Measurements from ENCODE around the gene ILDR1. TPM values are rescaled to one million over a fixed set of nuclear protein-coding genes. Genes with fewer than 3 reads are reported as not detected.
A peak's percentile ranks its signal among the peaks of the same experiment; 100 is the strongest.

Gene ILDR1
- total RNA-seq, 1 donor from 2014 or later, result 0.07 TPM

DNA sequence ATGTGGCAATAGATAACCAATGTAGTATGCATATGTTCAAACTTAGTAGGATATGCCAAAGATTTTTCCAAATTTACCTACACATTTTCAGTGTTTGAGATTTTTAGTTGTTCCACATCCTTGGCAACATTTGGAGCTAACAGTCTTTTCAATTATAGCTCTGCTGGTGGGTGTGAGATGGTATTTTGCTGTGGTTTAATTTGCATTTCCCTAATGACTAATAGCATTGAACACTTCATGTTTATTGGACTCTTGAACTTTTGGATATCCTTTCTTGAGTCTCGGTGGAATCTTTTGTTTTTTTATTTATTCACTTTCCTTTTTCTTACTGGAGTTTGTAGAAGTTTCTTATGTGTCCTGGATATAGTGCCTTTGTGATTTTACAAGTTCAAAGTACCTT is 11.0 kb upstream of the ILDR1 start:
- Histone ChIP-seq H3K9me3 (ENCODE audit: low read depth) (no peaks in the 10 kb centered on the region), H3K4me3 (no peak overlapping the region), H3F3A (ENCODE audit: low read depth) (no peaks in the 10 kb centered on the region), H3K79me2 (ENCODE audit: low read depth) (no peaks in the 10 kb centered on the region), H2AFZ (replicated peaks) (no peak overlapping the region), H3K27ac (no peak overlapping the region), H3K9ac (no peak overlapping the region), H3K27me3 (no peaks in the 10 kb centered on the region), H3K36me3 (no peaks in the 10 kb centered on the region), H3K4me1 (peaks cover 3% of the 10 kb centered on the region), H4K20me1 (ENCODE audit: low read depth) (no peaks in the 10 kb centered on the region), H3K4me2 (no peak overlapping the region)
- no peak overlapping the region for H3K4me3 Mint-ChIP-seq
- peaks cover 26% of the 10 kb centered on the region for H3K9me3 Mint-ChIP-seq
- DNase-seq (ENCODE audit: low spot score), result no peak
- H3K27me3 Mint-ChIP-seq (ENCODE audit: insufficient read depth, low read depth), result no peaks in the 10 kb centered on the region
- no peak for TF ChIP-seq EZH2 (IDR thresholded peaks at IDR 0.05)
- TF ChIP-seq, protein P1, sequence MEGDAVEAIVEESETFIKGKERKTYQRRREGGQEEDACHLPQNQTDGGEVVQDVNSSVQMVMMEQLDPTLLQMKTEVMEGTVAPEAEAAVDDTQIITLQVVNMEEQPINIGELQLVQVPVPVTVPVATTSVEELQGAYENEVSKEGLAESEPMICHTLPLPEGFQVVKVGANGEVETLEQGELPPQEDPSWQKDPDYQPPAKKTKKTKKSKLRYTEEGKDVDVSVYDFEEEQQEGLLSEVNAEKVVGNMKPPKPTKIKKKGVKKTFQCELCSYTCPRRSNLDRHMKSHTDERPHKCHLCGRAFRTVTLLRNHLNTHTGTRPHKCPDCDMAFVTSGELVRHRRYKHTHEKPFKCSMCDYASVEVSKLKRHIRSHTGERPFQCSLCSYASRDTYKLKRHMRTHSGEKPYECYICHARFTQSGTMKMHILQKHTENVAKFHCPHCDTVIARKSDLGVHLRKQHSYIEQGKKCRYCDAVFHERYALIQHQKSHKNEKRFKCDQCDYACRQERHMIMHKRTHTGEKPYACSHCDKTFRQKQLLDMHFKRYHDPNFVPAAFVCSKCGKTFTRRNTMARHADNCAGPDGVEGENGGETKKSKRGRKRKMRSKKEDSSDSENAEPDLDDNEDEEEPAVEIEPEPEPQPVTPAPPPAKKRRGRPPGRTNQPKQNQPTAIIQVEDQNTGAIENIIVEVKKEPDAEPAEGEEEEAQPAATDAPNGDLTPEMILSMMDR (IDR thresholded peaks at IDR 0.05), result no peak
- no peak for TF ChIP-seq EZH2phosphoT487 (IDR thresholded peaks at IDR 0.05)
- H3K27ac Mint-ChIP-seq, result no peak overlapping the region
- no peaks in the 10 kb centered on the region for H3K4me1 Mint-ChIP-seq
- no peaks in the 10 kb centered on the region for H3K36me3 Mint-ChIP-seq

DNA sequence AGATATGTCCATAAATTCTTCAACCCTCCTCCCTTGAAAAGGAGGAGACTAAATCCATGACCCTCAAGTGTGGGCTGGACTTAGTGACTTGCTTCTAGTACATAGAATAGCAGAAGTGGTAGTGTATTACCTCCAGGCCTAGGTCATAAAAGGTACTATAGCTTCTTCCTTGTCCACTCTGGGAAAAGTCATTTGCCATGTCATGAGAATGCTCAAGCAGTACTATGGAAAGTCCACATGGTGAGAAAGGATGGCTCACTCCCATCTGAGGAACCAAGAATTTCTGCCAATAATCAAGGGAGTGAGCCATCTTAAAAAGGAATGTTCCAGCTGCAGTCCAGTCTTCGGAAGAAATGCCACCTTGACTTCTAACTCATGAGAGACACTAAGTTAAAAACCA is 10.5 kb upstream of the ILDR1 start:
- H2AFZ ChIP-seq (replicated peaks), result no peak overlapping the region
- peaks cover 3% of the 10 kb centered on the region for H3K4me1 ChIP-seq
- no peaks in the 10 kb centered on the region for H3K79me2 ChIP-seq (ENCODE audit: low read depth)
- no peaks in the 10 kb centered on the region for H3K36me3 ChIP-seq
- DNase-seq (ENCODE audit: low spot score), result no peak
- Mint-ChIP-seq H3K4me3 (no peak overlapping the region), H3K27me3 (ENCODE audit: insufficient read depth, low read depth) (no peaks in the 10 kb centered on the region), H3K36me3 (no peaks in the 10 kb centered on the region), H3K9me3 (peaks cover 23% of the 10 kb centered on the region), H3K4me1 (no peaks in the 10 kb centered on the region), H3K27ac (no peak overlapping the region)
- no peaks in the 10 kb centered on the region for H3K9me3 ChIP-seq (ENCODE audit: low read depth)
- TF ChIP-seq EZH2phosphoT487 (IDR thresholded peaks at IDR 0.05) (no peak), EZH2 (IDR thresholded peaks at IDR 0.05) (no peak)
- TF ChIP-seq, protein P1 (IDR thresholded peaks at IDR 0.05), result no peak
- H3F3A ChIP-seq (ENCODE audit: low read depth), result no peaks in the 10 kb centered on the region
- H3K4me3 ChIP-seq, result no peak overlapping the region
- no peaks in the 10 kb centered on the region for H3K27me3 ChIP-seq
- no peaks in the 10 kb centered on the region for H4K20me1 ChIP-seq (ENCODE audit: low read depth)
- no peak overlapping the region for H3K4me2 ChIP-seq
- no peak overlapping the region for H3K9ac ChIP-seq
- no peak overlapping the region for H3K27ac ChIP-seq

DNA sequence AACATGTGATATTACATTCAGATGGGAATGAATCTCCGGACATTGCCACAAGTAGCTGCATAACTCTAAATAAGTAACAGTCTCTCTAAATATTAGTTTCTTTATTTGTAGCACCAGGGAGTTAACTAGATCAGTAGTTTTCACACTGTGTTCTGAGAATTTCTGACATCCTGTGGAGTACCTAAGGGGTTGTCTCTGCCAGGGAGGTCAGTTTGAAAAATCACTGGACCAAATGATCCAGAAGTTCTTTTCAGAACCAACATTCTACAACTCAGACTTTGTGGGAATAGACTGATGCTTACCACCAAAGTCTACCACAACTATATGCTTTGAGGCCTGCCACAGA is 9.0 kb upstream of the ILDR1 start:
- Mint-ChIP-seq H3K4me1 (no peaks in the 10 kb centered on the region), H3K36me3 (no peaks in the 10 kb centered on the region), H3K27me3 (ENCODE audit: insufficient read depth, low read depth) (no peaks in the 10 kb centered on the region), H3K27ac (no peak overlapping the region), H3K9me3 (peaks cover 9% of the 10 kb centered on the region), H3K4me3 (no peak overlapping the region)
- no peaks in the 10 kb centered on the region for H3K27me3 ChIP-seq
- H2AFZ ChIP-seq (replicated peaks), result peak overlapping the region; percentile 52
- H3K9me3 ChIP-seq (ENCODE audit: low read depth), result no peaks in the 10 kb centered on the region
- no peak overlapping the region for H3K4me2 ChIP-seq
- no peaks in the 10 kb centered on the region for H3K79me2 ChIP-seq (ENCODE audit: low read depth)
- no peaks in the 10 kb centered on the region for H4K20me1 ChIP-seq (ENCODE audit: low read depth)
- H3K4me3 ChIP-seq, result no peak overlapping the region
- no peaks in the 10 kb centered on the region for H3K36me3 ChIP-seq
- no peak overlapping the region for H3K9ac ChIP-seq
- no peak overlapping the region for H3K27ac ChIP-seq
- H3F3A ChIP-seq (ENCODE audit: low read depth), result no peaks in the 10 kb centered on the region
- peaks cover 3% of the 10 kb centered on the region for H3K4me1 ChIP-seq
- TF ChIP-seq, protein P1 (IDR thresholded peaks at IDR 0.05), result no peak
- no peak for TF ChIP-seq EZH2phosphoT487 (IDR thresholded peaks at IDR 0.05)
- no peak for TF ChIP-seq EZH2 (IDR thresholded peaks at IDR 0.05)
- no peak for DNase-seq (ENCODE audit: low spot score)
